ENCODE results near the gene AMH. TPM values are rescaled to one million over a fixed set of nuclear protein-coding genes. Genes with fewer than 3 reads are reported as not detected.

AMH gene
- total and polyA plus RNA-seq, 2 of the 13 experiments (the other 11 are each of a cell fraction or from before 2014, with no cell fraction given), result 0.03 to 0.18 TPM

DNA sequence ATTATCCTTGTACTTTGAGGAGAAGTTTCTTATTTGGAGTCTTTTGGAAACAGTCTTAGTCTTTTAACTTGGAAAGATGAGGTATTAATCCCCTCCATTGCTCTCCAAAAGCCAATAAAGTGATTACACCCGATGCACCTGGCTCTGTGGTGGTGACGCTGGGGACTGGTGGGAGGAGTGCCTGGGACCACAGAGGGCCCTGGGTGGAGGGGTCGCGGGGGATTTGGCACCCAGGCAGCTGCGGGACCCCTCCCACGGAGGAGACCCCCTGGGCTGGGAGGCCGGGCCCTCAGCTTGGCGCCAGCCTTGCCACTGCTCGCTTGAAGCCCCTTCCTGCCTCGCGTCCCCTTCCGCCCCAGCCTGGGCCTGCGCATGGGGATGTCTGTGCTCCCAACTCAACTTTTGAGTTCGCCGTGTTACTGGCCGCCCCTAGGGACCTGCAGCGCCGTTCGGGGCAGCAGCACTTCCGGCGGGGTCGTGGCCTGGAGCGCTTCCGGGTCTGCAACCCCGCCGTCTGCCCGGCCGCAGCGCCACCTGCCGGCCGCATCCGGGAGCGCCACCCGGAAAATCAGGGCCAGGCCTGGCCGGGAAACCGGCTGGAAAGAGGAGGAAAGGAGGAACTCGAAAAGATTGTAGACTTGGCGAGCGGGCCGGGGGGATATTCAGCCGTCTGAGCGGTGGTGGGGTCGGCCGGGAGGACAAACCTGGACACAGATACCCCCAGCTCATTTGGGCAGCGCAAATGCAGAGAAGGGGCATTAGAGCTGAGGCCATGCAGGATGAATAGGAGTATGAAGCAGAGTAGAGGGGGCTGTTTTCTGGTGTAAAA, 24.4 kb downstream of the AMH start (continued):
- TF ChIP-seq, protein P1, sequence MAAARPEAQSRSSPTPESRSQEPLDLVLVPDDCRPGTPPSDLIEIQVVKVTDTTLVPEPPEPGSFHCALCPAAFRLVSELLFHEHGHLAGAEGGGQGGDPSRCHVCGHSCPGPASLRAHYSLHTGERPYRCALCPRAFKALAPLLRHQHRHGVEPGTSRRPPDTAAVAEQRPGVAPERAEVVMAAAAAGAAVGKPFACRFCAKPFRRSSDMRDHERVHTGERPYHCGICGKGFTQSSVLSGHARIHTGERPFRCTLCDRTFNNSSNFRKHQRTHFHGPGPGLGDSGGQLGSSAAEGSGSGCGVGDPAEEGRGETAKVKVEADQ (CRISPR knock-in tag; IDR thresholded peaks at IDR 0.05; ENCODE audit: borderline replicate concordance), result peak; percentile 48; the same call in 1 of the 2 replicates
- no peak for TF ChIP-seq NFIC (IDR thresholded peaks at IDR 0.05; ENCODE audit: low read length)
- no peak for TF ChIP-seq MTF1 (CRISPR knock-in tag; IDR thresholded peaks at IDR 0.05)
- TF ChIP-seq, protein P2, sequence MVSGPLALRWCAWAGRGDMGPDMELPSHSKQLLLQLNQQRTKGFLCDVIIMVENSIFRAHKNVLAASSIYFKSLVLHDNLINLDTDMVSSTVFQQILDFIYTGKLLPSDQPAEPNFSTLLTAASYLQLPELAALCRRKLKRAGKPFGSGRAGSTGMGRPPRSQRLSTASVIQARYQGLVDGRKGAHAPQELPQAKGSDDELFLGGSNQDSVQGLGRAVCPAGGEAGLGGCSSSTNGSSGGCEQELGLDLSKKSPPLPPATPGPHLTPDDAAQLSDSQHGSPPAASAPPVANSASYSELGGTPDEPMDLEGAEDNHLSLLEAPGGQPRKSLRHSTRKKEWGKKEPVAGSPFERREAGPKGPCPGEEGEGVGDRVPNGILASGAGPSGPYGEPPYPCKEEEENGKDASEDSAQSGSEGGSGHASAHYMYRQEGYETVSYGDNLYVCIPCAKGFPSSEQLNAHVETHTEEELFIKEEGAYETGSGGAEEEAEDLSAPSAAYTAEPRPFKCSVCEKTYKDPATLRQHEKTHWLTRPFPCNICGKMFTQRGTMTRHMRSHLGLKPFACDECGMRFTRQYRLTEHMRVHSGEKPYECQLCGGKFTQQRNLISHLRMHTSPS (CRISPR knock-in tag; IDR thresholded peaks at IDR 0.05; ENCODE audit: low read depth), result no peak
- TF ChIP-seq SPEN (CRISPR knock-in tag; IDR thresholded peaks at IDR 0.05; ENCODE audit: low read depth), result peak; percentile 64
- peak; percentile 77; the same call in 1 of the 2 replicates for TF ChIP-seq ZSCAN21 (CRISPR knock-in tag; IDR thresholded peaks at IDR 0.05; ENCODE audit: borderline replicate concordance)
- TF ChIP-seq MAFG (CRISPR knock-in tag; IDR thresholded peaks at IDR 0.05), result no peak
- peak; percentile 80 for TF ChIP-seq ZNF263 (CRISPR knock-in tag; IDR thresholded peaks at IDR 0.05)
- TF ChIP-seq ZSCAN12 (CRISPR knock-in tag; IDR thresholded peaks at IDR 0.05), result no peak
- TF ChIP-seq ZNF766 (CRISPR knock-in tag; IDR thresholded peaks at IDR 0.05; ENCODE audit: borderline replicate concordance), result no peak
- TF ChIP-seq ZNF251 (CRISPR knock-in tag; IDR thresholded peaks at IDR 0.05), result no peak
- peak; percentile 89; the same call in 2 of the 3 replicates for TF ChIP-seq MXI1 (IDR thresholded peaks at IDR 0.05; ENCODE audit: borderline replicate concordance, low read depth, low read length)
- TF ChIP-seq, protein P3, sequence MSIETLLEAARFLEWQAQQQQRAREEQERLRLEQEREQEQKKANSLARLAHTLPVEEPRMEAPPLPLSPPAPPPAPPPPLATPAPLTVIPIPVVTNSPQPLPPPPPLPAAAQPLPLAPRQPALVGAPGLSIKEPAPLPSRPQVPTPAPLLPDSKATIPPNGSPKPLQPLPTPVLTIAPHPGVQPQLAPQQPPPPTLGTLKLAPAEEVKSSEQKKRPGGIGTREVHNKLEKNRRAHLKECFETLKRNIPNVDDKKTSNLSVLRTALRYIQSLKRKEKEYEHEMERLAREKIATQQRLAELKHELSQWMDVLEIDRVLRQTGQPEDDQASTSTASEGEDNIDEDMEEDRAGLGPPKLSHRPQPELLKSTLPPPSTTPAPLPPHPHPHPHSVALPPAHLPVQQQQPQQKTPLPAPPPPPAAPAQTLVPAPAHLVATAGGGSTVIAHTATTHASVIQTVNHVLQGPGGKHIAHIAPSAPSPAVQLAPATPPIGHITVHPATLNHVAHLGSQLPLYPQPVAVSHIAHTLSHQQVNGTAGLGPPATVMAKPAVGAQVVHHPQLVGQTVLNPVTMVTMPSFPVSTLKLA (IDR thresholded peaks at IDR 0.05), result no peak
- TF ChIP-seq ELF4 (CRISPR knock-in tag; IDR thresholded peaks at IDR 0.05; ENCODE audit: borderline replicate concordance), result peak; percentile 25; the same call in 1 of the 2 replicates
- TF ChIP-seq, protein P4, sequence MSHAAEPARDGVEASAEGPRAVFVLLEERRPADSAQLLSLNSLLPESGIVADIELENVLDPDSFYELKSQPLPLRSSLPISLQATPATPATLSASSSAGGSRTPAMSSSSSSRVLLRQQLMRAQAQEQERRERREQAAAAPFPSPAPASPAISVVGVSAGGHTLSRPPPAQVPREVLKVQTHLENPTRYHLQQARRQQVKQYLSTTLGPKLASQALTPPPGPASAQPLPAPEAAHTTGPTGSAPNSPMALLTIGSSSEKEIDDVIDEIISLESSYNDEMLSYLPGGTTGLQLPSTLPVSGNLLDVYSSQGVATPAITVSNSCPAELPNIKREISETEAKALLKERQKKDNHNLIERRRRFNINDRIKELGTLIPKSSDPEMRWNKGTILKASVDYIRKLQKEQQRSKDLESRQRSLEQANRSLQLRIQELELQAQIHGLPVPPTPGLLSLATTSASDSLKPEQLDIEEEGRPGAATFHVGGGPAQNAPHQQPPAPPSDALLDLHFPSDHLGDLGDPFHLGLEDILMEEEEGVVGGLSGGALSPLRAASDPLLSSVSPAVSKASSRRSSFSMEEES (CRISPR knock-in tag; IDR thresholded peaks at IDR 0.05), result peak; percentile 23; the same call in 1 of the 2 replicates
- TF ChIP-seq HNF4G (IDR thresholded peaks at IDR 0.05; ENCODE audit: borderline replicate concordance, low read depth, low read length), result no peak
- no peak for TF ChIP-seq HNF4G (CRISPR knock-in tag; IDR thresholded peaks at IDR 0.05; ENCODE audit: borderline replicate concordance, low read depth)
- no peak for TF ChIP-seq JUNB (CRISPR knock-in tag; IDR thresholded peaks at IDR 0.05; ENCODE audit: borderline replicate concordance)
- no peak for TF ChIP-seq CREM (IDR thresholded peaks at IDR 0.05)
- TF ChIP-seq CREM (CRISPR knock-in tag; IDR thresholded peaks at IDR 0.05), result no peak
- 0 out of 2 replicates have a peak, but pooled peaks have one; percentile 25 for TF ChIP-seq REL (CRISPR knock-in tag; conservative IDR thresholded peaks at IDR 0.05)
- TF ChIP-seq RORA (CRISPR knock-in tag; IDR thresholded peaks at IDR 0.05), result no peak
- TF ChIP-seq FIP1L1 (IDR thresholded peaks at IDR 0.05; ENCODE audit: borderline replicate concordance, insufficient read depth, low read depth, low read length), result peak; percentile 83; the same call in 1 of the 2 replicates
- TF ChIP-seq, protein P5, sequence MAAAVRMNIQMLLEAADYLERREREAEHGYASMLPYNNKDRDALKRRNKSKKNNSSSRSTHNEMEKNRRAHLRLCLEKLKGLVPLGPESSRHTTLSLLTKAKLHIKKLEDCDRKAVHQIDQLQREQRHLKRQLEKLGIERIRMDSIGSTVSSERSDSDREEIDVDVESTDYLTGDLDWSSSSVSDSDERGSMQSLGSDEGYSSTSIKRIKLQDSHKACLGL (CRISPR knock-in tag; IDR thresholded peaks at IDR 0.05), result peak; percentile 62

Data from HepG2 (cell line).